HG03045 (cell line): ENCODE results near the gene DNAH1.

ENCODE experiments used
- ATAC-seq: cut with Tn5 transposase; IDR thresholded peaks from one replicate; pipeline ENCODE4 v1.9.1; 2021; ENCODE audit warnings: mild to moderate bottlenecking, moderate library complexity; ENCODE audit not compliant: unreplicated experiment

DNAH1 gene

GRCh38 chr3:52310861-52311575 is 5.1 kb upstream of the DNAH1 start:
- ATAC-seq, result peak; percentile 59

GRCh38 chr3:52311576-52312119 is 4.5 kb upstream of the DNAH1 start:
- no peak for ATAC-seq

GRCh38 chr3:52313188-52313773 is 2.8 kb upstream of the DNAH1 start:
- ATAC-seq, result peak; percentile 3

DNA sequence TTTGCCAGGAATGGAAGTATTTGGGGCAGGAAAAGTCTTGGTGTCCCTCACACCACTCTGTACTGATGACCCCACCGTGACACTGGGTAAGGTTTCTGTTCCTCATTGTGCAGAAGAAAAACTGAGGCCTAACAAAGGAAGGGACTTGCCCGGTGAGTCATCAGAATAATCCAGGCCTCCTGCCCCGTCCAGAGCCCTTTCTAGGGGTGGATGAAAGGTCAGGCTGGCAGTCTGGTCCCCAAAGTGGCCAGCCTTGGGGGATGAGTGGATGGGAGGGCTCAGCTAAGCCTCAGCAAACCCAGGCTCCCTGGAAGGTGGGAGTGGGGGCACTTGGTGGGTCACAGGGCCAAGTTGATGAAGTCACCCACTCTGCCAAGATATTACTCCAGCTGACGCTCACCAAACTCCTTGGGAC is 2.3 kb upstream of the DNAH1 start:
- peak; percentile 79 for ATAC-seq

DNA sequence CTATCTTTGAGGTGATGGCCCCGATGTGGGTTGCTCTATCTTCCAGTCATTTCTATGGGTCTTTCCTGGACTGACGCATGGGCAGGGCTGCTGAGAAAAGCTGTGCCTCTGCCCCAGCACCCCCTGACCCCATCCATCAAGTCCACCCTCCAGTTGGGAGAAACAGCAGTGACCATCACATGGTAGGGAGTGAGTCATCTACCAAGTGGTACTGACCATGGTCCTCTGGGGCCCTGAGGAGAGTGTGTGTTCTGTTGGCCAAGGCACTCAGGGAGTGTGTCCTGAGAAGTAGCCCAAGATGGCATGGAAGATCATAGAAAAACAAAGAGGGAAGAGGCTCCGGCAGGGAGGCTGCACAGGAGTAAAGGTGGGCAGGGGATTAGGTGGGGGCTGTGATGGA is 1.6 kb upstream of the DNAH1 start:
- no peak for ATAC-seq

DNA sequence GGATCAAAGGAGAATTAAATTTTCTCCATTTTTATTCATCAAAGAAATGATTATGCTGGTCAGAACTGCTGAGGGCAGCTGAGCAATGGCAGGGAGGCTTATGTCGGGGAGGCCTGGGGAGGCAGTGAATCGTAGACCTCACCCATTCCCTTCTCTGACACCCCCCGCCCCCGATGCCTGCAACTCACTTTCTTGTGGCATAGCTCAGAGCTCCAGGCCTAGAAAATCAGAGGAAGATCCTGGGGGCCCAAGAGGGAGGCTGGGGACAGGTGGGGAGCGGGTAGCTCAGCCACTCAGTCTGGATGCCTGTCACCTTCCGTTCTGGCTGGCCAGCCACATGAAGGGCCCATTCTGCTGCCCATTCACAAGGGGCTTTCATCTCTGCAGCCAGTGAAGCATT is 1.1 kb upstream of the DNAH1 start:
- no peak for ATAC-seq

DNA sequence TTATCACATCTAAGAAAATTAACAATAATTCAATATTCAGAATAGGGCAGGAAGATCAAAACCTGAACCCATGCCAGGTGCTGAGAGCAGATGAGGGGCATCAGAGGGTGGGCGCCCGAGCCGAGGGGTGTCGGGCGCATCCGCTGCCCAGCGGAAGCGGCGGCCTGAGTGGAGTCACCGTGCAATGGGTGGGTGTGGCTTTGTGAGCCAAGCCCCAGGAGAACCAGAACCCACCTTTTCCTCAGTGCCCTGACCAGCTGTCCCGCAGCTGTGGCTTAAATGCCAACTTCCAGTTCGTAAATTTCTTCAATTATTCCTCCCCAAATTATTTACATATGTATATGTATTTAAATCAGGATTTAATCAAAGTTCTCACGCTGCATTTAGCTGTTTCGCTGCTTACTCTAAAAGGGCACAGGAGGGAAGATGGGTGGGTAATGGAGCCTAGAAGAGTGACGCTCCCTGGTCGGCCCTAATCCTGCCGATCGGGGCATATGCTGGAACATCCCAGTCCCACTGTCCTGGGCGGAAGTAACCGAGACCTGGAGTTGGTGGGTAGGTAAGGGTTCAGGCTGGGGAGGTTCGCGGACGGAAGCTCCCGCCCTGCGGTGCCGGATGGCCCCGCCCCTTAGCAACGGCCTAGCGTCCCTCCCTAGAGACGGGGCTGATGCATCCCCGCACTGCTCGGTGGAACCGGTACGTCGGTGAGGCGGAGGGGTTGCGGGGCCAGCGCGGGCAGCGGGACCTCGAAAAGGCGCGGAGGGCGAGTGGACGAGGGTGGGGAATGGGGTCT is 1.3 kb downstream of the DNAH1 start:
- no peak for ATAC-seq

DNA sequence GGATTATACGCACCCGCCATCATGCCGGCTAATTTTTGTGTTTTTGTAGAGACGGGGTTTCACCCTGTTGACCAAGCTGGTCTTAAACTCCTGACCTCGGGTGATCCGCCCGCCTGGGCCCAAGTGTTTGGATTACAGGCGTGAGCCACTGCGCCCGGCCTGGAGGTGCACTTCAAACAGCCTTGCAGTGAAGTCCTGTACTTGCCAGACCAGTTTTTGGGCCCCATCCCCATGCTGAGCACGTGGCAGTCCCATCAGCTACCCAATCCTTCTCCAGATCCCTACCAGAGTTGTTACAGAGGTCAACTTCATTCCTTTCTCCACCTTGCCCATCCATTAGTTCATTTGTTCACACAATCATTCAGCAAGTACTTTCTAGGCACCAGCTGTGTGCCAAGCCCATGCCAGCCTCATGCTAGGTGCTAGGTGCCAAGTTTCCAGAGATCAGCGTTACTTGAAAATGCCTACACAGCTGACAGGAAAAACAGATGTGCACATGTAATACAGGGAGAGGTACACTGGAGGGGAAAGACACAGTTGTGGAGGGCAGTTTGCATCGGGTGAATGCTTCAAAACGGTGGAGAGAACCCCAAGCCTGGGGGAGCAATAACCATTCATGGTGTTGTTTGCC is 2.2 kb downstream of the DNAH1 start:
- ATAC-seq, result no peak

DNA sequence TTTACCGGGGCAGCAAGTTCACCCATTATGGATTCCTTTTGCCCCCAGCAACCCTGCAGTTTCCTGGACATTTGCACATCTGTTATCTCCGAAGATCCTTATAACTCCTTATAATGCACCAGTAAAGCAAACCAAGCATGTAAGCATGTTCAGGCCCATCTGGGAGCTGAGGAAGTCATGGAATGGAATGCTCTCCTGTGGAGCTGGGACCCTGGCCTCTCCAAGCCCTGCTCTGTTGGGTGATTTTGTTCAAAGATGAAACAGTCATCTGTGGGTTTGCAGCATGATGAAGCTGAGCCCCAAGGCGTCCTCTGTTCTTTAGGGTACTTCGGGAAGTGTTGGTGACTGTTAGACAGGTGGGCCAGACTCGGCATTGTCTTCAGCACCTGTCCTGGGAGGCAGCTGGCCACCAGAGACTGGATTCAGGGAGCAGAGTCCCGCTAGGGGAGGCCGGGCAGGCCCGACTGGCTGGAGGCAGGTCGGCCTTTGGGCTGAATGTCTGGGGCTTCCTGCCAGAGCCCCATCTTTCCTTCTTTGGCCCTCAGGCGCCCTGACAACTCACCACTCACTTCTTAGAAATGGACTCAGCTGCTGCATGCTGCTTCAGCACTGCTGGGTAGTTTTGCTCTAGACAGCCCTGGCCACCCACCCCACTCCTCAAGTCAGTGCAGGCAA is 3.9 kb downstream of the DNAH1 start:
- ATAC-seq, result no peak

GRCh38 chr3:52321481-52321880 is 5.4 kb downstream of the DNAH1 start:
- ATAC-seq, result no peak

DNA sequence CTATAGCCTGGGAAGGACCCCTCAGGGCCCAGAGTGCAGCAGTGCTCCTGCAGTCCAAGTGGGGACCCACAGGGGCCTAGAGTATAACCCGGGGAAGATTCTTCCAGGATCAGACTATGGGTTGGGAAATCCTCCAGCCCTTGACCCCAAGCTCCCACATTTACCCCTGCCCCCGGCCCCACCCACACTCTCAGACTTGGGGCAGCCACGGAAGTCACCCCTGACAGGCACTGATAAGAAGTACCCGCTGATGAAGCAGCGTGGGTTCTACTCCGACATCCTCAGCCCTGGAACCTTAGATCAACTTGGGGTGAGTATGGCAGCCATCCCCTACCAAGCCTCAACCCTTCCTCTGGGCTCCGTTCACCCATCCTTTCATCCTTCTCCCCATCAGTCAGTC is 6.3 kb downstream of the DNAH1 start:
- ATAC-seq, result no peak

DNA sequence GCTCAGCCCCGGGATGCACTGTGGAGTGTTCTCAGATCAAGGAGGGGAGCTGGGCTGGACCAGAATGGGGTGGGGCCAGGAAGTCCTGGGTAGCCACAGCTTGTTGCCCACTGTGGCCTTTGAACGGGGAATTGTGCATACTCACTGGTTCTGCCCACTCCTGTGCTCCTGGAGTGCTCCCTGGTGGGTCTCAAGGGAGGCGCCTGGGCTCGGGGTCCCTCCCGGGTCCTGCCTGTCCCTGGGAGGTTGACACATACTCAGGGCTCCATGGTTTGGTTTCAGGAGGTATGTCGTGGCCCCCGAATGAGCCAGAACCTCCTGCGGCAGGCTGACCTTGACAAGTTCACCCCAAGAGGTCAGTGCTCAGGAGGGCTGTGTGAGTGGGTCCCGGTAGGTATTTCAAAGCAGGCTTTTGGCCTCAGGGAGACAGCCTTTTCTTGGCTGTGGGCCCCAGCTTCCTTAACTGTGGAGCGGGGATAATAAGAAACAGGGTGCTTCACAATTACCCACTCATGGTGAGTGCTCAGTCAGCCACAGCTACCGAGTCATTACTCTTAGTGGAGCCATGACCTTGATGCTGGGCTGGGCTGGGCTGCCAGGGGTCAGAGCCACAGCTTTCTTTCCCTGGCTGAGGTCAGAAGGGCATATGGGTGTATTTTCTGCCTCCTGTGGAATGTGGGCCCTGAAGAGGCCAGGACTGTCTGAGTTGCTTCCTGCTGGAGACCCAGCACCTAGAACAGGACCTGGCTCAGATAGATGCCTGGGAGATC is 7.6 kb downstream of the DNAH1 start:
- no peak for ATAC-seq

GRCh38 chr3:52324676-52325075 is 8.6 kb downstream of the DNAH1 start:
- no peak for ATAC-seq

- ATAC-seq, result no peak
Measured at GRCh38 chr3:52325686-52326085, 9.6 kb downstream of the DNAH1 start.

DNA sequence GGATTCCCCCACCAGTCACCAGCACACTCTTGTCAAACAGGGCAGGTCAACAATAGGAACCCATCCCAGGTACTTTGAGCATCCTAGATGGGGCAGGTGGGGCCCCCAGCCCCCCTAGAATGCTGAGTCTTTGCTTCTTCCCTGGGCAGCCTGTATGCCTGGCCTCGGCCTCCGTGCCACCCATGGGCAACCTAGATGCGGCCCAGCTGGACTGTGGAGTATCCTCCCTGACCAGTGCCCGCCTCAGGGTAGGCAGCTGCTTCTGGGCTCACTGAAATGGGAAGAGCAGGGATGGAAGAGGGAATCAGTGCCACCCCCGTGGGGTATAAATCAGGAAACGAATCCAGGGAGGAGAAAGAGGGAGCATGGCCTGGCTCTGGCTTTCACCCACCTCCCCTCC is 10.9 kb downstream of the DNAH1 start:
- no peak for ATAC-seq

DNA sequence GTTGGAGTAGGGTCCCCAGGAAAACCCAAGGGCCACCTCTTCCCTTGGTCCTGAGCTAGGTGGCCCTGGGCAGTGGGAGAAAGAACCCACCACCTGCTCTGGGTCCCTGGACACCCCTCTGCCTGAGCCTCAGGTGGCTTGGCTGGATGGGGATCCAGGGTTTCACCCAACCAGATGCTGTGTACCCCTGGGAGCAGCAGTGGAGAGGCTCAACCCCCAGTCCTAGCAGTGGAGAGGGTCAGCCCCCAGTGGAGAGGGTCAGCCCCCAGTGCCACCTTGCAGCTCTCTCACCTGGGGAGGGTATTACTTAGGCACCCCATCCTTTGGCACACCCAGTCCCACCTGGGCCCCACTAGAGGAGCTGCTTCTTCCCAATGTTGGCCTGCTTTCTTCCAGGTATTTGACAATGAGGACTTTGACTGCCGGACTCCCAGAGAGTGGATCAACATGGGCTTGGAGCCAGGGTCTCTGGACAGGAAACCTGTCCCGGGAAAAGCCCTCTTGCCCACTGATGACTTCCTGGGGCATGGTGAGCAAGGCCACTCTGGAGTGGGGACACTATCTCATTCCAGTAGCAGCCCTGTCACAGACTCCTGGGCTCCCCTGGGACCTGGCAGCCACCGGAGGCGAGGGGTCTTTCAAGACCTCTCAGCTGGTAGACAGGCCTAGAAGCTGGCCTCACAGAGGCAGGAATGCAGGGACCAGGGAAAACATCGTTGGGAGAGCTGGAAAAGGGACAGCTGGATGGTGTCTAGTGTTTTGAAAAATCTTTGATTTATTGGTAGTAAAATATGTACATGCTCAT is 11.6 kb downstream of the DNAH1 start:
- ATAC-seq, result no peak

DNA sequence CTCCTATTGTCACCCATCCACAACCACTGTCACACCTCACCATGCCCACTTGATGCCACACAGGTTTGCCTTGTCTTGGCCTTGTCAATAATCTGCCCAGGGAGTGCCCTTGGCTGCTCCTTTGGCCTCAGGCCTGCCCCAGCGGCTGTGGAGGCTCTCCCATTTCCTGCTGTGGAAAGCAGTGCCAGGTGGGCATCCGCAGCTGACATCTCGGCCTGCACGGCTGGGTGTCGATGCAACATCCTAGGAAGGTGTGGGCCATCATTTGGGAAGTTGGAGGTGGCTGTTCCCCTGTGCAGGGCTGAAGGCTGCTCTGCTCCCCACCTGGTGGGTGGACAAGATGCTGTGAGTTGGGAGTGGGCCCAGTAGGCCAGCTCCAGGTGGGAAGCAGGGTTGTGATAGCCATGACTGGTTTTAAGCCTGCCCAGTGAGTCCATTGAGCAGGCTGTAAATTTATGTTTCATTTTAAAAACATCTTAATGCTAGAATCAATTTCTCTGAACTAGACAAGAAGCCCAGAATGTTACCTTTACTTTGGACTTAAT is 12.5 kb downstream of the DNAH1 start:
- ATAC-seq, result no peak

- no peak for ATAC-seq
Measured at GRCh38 chr3:52330194-52330805, 14.2 kb downstream of the DNAH1 start.
